Left ventricle myocardium inferior (tissue), 1 donor: ENCODE measurements around the gene POLN. TPM values are rescaled to one million over a fixed set of nuclear protein-coding genes. Genes with fewer than 3 reads are reported as not detected.

Experiments used
- DNase-seq: peaks from one replicate; pipeline ENCODE4 v3.0.0-alpha.2; 2020
- H3K27ac ChIP-seq: fragments of 200-600 bp; replicated peaks from 2 replicates; pipeline ENCODE4 v1.8.0; 2021
- H3K27me3 ChIP-seq: fragments of 200-600 bp; 2 replicates; pipeline ENCODE4 v1.8.0; 2021; ENCODE audit warnings: low read depth
- H3K36me3 ChIP-seq: fragments of 200-600 bp; 2 replicates; pipeline ENCODE4 v1.8.0; 2021
- H3K4me1 ChIP-seq: fragments of 200-600 bp; 2 replicates; pipeline ENCODE4 v1.8.0; 2021
- H3K4me3 ChIP-seq: fragments of 200-600 bp; 2 replicates; pipeline ENCODE4 v1.8.0; 2021; ENCODE audit warnings: mild to moderate bottlenecking, moderate library complexity
- H3K9me3 ChIP-seq: fragments of 200-600 bp; replicated peaks from 2 replicates; pipeline ENCODE4 v1.8.0; 2021
- intact Hi-C: fragments of 100-400 bp; cut with micrococcal nuclease; formaldehyde crosslinking; loops from one replicate; pipeline ENCODE4 v1.11.0; 2022
- total RNA-seq: library from RNA; stranded (reverse); fragmentation: NEBNext Ultra II Directional; extraction: Animal tissue kit (Norgen Biotek cat#: 25700); gene quantifications from one replicate; pipeline ENCODE4 v1.2.1, GENCODE V29; 2021
- TF ChIP-seq, protein P1 (sequence below): fragments of 200-600 bp; IDR thresholded peaks from 2 replicates; pipeline ENCODE4 v1.8.0; 2021; ENCODE audit warnings: antibody characterized with exemption, mild to moderate bottlenecking, borderline replicate concordance
- donor health status: DM: no; HTN: yes; CAD: no; lungs with severe emphysema.

Gene POLN
- total RNA-seq, 1 donor from 2014 or later: 2.2 TPM

DNA sequence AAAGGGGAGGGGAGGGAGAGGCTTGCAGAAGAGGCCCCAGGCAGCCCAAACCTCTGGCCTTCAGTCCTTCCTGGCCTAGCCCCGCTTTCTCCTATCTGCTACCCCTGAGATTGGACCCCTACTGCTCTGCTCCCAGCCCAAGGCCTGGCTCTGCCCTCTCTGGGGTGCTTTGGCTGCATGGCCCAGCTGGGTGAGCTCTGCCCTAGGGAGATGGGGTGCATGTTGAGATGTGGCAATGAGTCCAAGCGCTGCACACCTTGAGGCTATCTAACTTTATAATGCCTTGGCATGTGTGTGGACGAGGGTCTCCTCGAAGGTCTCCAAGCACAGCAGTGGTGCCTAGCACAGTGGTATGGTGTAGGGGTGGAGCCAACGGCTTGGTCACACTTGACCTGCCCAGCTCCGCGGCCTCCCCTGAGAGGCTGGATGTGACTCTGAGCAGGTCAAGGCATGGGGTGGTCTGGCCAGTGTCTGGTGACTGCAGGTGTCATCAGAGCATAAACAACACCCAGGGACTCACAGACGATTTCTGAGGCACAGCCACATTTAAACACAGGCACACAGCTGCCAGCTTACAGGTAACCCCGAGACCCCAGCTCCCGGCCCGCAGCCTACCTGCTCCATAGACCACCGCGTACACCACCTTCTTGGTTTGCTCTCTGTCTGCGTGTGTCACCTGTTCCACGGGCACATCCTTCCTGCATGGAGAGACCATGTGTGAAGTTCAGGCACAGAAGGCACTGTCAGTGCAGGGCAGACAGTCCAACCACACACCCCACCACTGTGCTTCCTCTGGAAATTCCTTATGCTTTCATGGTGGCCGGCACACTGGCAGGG is 146.5 kb downstream of the POLN start:
- DNase-seq: no peak
- peaks cover 3% of the 10 kb centered on the region for H3K27me3 ChIP-seq
- H3K4me1 ChIP-seq: no peaks in the 10 kb centered on the region
- peaks cover 5% of the 10 kb centered on the region for H3K36me3 ChIP-seq
- TF ChIP-seq, protein P1, sequence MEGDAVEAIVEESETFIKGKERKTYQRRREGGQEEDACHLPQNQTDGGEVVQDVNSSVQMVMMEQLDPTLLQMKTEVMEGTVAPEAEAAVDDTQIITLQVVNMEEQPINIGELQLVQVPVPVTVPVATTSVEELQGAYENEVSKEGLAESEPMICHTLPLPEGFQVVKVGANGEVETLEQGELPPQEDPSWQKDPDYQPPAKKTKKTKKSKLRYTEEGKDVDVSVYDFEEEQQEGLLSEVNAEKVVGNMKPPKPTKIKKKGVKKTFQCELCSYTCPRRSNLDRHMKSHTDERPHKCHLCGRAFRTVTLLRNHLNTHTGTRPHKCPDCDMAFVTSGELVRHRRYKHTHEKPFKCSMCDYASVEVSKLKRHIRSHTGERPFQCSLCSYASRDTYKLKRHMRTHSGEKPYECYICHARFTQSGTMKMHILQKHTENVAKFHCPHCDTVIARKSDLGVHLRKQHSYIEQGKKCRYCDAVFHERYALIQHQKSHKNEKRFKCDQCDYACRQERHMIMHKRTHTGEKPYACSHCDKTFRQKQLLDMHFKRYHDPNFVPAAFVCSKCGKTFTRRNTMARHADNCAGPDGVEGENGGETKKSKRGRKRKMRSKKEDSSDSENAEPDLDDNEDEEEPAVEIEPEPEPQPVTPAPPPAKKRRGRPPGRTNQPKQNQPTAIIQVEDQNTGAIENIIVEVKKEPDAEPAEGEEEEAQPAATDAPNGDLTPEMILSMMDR: no peak
- H3K9me3 ChIP-seq: peaks cover 19% of the 10 kb centered on the region
- H3K4me3 ChIP-seq: no peak overlapping the region
- intact Hi-C loops: no loop called here
- no peak overlapping the region for H3K27ac ChIP-seq

DNA sequence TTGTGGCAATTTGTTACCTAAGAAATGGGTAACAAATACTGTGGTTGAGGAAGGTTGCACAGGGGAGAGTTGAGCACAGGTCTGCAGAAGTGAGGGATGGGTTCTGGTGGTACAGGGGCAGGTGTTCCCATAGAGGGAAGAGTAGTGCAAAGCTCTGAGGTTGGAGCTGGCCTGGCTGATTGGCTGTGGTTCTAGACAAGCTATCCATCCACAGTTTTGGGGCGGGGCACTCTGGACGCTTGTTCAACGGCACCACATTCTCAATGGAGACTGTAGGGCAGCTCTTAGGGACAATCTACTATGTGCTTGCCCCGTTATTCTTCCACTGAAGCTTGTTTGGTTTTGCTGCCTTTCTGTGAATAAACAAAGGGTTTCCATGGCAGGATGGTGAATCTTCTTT is 147.4 kb downstream of the POLN start:
- no peak overlapping the region for H3K27ac ChIP-seq
- no peaks in the 10 kb centered on the region for H3K4me1 ChIP-seq
- H3K4me3 ChIP-seq: no peak overlapping the region
- TF ChIP-seq, protein P1: no peak
- H3K9me3 ChIP-seq: peaks cover 19% of the 10 kb centered on the region
- H3K36me3 ChIP-seq: peaks cover 5% of the 10 kb centered on the region
- intact Hi-C loops: no loop called here
- DNase-seq: no peak
- peaks cover 3% of the 10 kb centered on the region for H3K27me3 ChIP-seq

DNA sequence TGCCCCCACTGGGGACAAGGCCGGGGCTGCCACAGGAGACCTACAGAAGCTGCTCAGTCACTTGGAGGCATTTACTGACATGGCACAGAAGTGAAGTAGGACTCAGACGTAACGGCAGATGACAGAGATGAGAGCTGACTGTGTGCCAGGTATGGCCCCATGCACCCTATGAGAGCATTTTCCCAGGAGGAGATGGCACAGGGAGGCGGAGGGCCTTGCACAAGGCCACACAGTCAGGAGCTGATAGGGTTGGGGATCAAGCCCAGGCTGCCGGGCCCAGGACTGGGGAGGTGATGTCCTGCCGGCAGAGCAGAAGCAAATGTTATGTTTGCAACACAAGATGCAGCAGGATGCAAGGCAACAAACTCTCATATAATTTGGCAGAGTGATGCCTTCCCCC is 148.7 kb downstream of the POLN start:
- peaks cover 19% of the 10 kb centered on the region for H3K9me3 ChIP-seq
- peaks cover 5% of the 10 kb centered on the region for H3K36me3 ChIP-seq
- intact Hi-C loops: no loop called here
- H3K27me3 ChIP-seq: peaks cover 3% of the 10 kb centered on the region
- TF ChIP-seq, protein P1: no peak
- no peaks in the 10 kb centered on the region for H3K4me1 ChIP-seq
- H3K4me3 ChIP-seq: no peak overlapping the region
- no peak for DNase-seq
- H3K27ac ChIP-seq: no peak overlapping the region

DNA sequence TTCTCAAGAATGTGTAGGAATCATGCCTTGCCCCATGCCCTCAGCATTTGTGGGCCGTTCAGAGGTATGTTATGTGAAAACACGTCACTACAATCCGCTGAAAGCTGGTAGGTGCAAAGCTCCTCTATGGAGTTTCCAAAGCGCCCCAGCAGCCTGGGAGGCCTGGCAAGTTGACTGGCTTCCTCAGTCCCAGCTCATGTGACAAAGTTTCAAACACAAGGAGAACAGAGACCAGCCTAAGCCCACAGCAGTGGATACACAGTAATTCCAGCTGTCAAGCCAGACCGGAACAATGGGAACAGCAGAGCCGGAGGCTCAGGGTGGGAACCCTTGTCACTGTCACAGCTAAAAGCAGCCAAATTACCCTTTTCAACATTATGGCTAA is 149.3 kb downstream of the POLN start:
- H3K27me3 ChIP-seq: peaks cover 3% of the 10 kb centered on the region
- no peak for DNase-seq
- intact Hi-C loops: no loop called here
- H3K9me3 ChIP-seq: peaks cover 20% of the 10 kb centered on the region
- TF ChIP-seq, protein P1: no peak
- H3K27ac ChIP-seq: no peak overlapping the region
- no peaks in the 10 kb centered on the region for H3K4me1 ChIP-seq
- H3K4me3 ChIP-seq: no peak overlapping the region
- peaks cover 5% of the 10 kb centered on the region for H3K36me3 ChIP-seq

DNA sequence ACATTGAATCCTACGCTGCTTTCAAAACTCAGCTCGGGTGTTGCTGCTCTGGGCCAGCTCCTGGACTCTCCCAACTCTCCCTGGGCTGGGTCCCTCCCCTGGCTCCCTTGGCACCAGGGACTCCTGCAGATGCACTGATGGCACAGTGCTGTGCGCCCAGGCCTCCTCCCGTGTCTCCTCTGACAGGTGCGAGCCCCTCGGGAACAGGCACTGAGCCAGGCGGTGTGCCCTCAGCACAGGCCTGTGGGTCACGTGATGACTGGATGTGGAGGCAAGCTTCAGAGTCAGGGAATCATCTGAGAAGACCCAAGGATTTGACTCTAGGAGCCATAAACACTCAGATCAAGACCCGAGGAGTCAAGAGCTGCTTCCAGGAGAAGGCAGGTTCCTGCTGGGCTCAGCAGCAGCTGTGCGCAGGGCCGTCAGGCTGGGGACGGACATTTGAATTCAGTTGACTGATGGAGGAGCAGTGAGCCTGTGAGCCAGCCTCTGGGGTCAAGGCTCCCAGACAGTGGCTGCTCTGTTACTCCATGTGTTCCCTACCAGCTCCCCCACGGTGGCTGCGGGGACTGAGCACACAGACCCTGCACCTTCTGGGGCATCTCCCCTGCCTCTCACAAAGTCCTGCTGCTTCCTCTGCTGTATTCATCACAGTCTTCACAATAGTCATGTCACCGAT is 149.8 kb downstream of the POLN start:
- Histone ChIP-seq H3K4me3 (no peak overlapping the region), H3K9me3 (peaks cover 21% of the 10 kb centered on the region), H3K4me1 (no peaks in the 10 kb centered on the region), H3K36me3 (peaks cover 5% of the 10 kb centered on the region), H3K27ac (no peak overlapping the region), H3K27me3 (peaks cover 2% of the 10 kb centered on the region)
- DNase-seq: no peak
- TF ChIP-seq, protein P1: no peak
- intact Hi-C loops: no loop called here
